ENCODE data around the gene NOC4L. TPM values are rescaled to one million over a fixed set of nuclear protein-coding genes. Genes with fewer than 3 reads are reported as not detected.

NOC4L gene
- total RNA-seq, 4 donors from 2014 or later: 5.4 to 10.2 (median 7.5) TPM

DNA sequence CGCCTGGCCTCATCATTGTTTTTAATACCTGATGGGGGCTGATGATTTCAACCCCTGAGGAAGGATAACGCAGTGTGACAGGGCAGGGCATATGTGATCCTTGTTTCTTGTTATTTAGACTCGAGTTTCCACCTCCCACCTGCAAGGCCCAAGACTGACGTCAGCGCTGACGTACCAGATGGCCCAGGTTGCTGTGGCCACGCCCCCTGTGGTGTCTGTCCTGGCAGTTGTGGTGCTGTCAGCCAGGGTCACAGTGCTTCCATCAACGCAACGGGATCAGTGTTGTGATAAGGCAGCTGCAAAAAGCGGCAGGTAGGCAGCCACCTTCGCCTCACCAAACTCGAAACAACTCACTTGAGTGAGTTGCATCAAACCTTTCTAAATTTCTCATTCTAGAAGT lies 18.5 kb upstream of the NOC4L start:
- TF ChIP-seq, protein P1, sequence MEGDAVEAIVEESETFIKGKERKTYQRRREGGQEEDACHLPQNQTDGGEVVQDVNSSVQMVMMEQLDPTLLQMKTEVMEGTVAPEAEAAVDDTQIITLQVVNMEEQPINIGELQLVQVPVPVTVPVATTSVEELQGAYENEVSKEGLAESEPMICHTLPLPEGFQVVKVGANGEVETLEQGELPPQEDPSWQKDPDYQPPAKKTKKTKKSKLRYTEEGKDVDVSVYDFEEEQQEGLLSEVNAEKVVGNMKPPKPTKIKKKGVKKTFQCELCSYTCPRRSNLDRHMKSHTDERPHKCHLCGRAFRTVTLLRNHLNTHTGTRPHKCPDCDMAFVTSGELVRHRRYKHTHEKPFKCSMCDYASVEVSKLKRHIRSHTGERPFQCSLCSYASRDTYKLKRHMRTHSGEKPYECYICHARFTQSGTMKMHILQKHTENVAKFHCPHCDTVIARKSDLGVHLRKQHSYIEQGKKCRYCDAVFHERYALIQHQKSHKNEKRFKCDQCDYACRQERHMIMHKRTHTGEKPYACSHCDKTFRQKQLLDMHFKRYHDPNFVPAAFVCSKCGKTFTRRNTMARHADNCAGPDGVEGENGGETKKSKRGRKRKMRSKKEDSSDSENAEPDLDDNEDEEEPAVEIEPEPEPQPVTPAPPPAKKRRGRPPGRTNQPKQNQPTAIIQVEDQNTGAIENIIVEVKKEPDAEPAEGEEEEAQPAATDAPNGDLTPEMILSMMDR (IDR thresholded peaks at IDR 0.05; ENCODE audit: low read depth): no peak

DNA sequence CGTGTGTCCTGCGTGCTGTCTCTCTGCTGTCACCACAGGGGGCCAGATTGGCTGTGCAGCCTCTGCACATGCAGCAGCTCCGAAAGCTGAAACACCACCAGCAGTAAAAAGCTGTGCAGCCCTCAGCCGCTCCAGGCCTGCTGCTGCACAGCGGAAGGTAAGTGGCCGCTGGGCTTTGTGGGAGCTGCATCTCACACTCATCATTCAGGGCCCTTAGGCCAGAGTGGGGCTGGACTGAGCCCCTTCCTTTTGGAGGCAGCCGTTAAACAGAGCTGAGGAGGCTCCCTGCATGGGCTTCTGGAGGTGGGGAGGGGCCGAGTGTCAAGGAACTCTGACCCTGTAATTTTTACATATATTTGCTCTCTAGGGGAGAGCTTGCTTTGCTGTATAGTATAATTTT lies 17.2 kb upstream of the NOC4L start:
- TF ChIP-seq, protein P1 (IDR thresholded peaks at IDR 0.05; ENCODE audit: low read depth): no peak

DNA sequence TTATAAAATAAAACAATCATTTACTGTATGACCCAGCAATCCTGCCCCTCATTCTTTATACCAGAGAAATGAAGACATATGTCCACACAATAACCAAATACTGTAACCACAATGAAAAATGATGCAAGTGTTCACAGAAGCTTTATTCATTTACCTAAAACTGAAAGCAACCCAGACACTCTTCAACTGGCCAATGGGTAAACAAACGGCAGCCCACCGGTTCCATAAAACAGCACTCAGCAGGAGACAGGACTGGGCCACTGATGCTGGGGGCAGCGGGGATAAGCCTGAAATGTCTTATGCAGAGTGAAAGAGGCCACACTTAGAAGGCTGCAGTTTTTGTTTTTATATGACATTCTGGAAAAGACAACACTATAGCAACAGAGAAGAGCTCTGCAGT lies 15.2 kb upstream of the NOC4L start:
- TF ChIP-seq, protein P1 (IDR thresholded peaks at IDR 0.05; ENCODE audit: low read depth): no peak

DNA sequence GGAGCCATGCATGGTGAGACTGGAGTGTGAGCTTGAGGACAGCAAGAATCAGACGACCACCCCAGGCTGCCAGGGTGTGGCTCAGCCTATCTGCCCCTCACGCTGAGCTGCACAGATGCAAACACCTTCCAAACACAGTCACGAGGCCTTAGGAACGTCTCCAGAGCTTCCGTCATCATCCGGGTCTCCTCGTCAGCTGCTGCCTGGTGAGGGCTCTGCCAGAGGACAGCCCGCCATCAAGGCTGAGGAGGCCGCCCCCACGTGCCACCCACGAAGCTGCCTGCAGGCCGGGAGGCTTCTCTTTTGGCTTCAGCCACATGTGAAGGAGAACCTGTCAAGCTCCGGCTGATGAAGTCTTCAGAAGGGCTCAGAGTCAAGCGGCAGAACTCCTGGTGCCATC lies 13.6 kb upstream of the NOC4L start:
- TF ChIP-seq, protein P1 (IDR thresholded peaks at IDR 0.05; ENCODE audit: low read depth): no peak

DNA sequence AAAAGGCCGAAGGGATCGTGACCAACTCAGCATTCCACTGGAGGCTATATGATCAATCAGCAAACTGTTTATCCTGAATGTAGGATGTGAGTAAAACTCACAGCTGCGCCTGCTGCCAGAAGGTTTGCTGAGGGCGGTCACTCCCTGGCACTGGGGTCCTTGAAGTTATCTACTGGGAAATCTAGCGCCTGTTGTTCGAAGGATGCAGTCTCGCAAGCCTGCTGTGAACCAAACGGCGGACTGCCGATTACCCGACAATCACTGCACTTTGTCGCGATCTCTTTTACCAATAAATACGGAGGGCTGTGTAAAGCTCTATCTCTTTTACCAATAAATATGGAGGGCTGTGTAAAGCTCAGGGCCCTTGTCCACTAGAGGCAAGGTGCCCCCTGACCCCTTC lies 13.0 kb upstream of the NOC4L start:
- TF ChIP-seq, protein P1 (IDR thresholded peaks at IDR 0.05; ENCODE audit: low read depth): no peak

DNA sequence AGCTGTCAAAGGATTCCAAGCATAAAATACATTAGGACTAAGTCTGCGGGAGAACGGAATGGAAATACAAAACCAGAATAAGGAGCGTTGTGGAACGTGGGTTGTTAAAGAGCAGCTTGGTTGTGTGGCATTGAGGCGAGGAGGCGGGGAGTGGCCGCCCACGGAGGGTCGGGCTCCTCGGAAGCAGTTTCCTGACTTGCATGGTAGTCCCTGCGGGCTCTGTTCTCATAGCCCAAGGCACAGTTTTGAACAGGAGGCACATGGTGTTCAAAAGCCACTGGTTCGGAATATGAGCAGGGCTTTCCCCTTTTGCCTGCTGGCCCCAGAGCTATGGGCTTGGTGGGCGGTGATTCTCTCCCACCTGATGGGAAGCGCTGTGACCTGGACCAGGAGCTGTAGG lies 12.3 kb upstream of the NOC4L start:
- TF ChIP-seq, protein P1 (IDR thresholded peaks at IDR 0.05; ENCODE audit: low read depth): no peak

DNA sequence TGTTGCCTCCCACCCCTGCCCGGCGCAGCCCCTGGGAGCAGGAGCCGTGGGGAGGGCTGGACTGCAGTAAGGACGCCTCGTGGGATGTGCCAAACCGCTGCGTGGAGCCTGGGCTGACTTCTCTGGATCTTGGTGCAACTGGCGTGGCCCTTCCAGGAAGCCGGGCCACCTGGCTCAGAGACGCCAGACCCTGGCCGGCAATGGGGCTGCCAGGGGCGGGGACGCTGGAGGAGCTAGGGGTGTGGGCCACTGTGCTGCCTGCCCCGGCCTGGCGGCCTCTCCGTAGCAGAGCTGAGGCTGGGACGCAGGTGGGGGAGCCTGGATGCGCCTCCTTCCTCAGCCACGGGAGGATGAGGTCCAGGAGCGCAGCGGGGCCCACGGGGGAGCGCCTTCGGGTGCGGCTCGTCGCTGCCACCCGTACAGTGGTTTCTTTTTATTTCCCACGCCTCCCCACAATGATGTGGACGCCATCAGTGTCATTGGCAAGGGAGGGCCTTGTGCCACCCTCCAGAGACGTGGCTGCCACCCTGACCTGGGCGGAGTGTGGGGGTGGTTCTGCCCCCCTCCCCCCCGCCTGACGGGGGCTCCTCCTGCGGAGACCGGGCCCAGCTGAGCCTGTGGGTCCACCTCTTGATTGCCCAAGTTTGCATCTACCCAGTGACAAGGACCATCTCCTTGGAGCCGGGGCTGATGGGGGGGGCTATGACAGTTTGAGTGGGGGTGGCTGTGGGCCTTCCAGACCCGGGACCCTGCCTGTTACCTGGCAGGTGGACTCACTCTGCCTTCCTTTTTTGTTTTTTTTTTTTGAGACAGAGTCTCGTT lies 11.4 kb upstream of the NOC4L start:
- TF ChIP-seq, protein P1 (IDR thresholded peaks at IDR 0.05; ENCODE audit: low read depth): no peak
